Measurements from ENCODE around the gene KIAA1217. TPM values are rescaled to one million over a fixed set of nuclear protein-coding genes. Genes with fewer than 3 reads are reported as not detected.

KIAA1217 gene
- total RNA-seq, 6 experiments from 2014 or later: 10.4 to 25.5 (median 14.9) TPM

DNA sequence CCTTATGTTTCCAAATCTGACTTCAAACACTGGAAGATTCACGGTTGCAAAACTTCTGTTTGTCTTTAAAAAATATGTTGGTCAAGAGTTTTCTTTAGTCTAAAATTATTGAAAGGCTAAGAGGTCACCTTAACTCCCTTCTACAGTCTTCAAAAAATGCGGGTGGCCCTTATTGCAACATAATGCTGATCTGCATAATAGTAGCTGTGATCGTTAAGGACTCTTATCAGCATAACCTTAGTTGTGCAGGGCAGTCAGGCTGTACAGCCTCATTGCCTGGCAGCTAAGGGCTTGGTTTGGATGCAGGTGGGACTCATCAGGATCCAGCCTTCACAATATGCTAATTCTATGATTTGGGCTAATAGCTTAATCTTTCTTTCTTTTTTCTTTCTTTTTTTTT is 15.0 kb downstream of the KIAA1217 start:
- DNase-seq (no peak), ATAC-seq (no peak)
- Histone ChIP-seq H3K36me3 (no peaks in the 10 kb centered on the region), H3K27me3 (no peaks in the 10 kb centered on the region), H3K9me3 (no peaks in the 10 kb centered on the region), H3K27ac (no peak overlapping the region), H3K4me1 (no peaks in the 10 kb centered on the region), H3K4me3 (no peak overlapping the region)
- no peak for TF ChIP-seq POLR2A (IDR thresholded peaks at IDR 0.05)
- TF ChIP-seq, protein P1, sequence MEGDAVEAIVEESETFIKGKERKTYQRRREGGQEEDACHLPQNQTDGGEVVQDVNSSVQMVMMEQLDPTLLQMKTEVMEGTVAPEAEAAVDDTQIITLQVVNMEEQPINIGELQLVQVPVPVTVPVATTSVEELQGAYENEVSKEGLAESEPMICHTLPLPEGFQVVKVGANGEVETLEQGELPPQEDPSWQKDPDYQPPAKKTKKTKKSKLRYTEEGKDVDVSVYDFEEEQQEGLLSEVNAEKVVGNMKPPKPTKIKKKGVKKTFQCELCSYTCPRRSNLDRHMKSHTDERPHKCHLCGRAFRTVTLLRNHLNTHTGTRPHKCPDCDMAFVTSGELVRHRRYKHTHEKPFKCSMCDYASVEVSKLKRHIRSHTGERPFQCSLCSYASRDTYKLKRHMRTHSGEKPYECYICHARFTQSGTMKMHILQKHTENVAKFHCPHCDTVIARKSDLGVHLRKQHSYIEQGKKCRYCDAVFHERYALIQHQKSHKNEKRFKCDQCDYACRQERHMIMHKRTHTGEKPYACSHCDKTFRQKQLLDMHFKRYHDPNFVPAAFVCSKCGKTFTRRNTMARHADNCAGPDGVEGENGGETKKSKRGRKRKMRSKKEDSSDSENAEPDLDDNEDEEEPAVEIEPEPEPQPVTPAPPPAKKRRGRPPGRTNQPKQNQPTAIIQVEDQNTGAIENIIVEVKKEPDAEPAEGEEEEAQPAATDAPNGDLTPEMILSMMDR (IDR thresholded peaks at IDR 0.05): no peak
- 24% methylated on average over 3 of the region's 3 CpGs for WGBS (ENCODE audit: insufficient coverage, low coverage, low lambda C conversion rate, missing lambda C conversion rate)
- intact Hi-C loops (cut with DNase I): no loop called here

DNA sequence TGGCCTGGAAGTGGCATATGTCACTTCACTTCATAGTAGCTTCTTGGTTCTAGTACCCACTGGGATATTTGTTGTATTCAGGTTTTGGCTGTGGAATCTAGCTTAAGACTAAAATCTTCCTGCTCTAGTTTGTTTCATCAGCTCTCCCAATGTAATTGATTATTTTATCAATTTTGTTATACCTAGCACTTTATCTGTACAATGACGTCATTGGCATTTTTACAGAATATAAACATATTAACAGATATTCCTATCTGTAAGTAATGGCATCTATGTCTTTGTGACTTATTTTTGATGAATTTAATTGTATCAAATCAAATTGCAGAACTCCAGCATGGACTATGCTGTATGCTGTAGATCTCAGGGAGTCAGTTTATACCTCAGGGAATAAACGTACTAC is 19.7 kb downstream of the KIAA1217 start:
- TF ChIP-seq, protein P1 (IDR thresholded peaks at IDR 0.05): no peak
- TF ChIP-seq POLR2A (IDR thresholded peaks at IDR 0.05): no peak
- whole genome bisulfite sequencing (ENCODE audit: insufficient coverage, low coverage, low lambda C conversion rate, missing lambda C conversion rate): 73% methylated on average over 2 of the region's 2 CpGs

DNA sequence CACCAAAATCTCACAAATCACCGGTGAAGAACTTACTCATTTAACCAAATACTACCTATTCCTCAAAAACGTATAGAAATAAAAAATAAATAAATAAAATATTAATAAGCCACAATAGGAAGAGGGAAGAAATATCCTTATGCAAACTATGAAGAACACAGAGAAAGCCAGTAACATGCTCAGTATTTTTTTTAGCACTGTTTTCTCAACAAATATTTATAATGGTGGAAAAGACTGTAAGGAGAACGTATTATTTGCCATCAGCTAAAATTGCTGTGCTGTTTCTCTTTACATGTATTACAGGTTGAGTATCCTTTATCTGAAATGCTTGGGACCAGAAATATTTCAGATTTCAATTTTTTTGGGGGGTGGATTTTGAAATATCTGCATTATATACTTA is 21.0 kb downstream of the KIAA1217 start:
- ATAC-seq: no peak
- WGBS (ENCODE audit: insufficient coverage, low coverage, low lambda C conversion rate, missing lambda C conversion rate): 73% methylated on average over 3 of the region's 3 CpGs

More for the DNA sequence above, 19.7 kb downstream of the KIAA1217 start:
- Histone ChIP-seq H3K4me3 (no peak overlapping the region), H3K27ac (no peak overlapping the region), H3K4me1 (no peaks in the 10 kb centered on the region), H3K36me3 (no peaks in the 10 kb centered on the region), H3K27me3 (no peaks in the 10 kb centered on the region), H3K9me3 (no peaks in the 10 kb centered on the region)
- ATAC-seq: no peak
- intact Hi-C loops (cut with DNase I): no loop called here
- no peak for DNase-seq

DNA sequence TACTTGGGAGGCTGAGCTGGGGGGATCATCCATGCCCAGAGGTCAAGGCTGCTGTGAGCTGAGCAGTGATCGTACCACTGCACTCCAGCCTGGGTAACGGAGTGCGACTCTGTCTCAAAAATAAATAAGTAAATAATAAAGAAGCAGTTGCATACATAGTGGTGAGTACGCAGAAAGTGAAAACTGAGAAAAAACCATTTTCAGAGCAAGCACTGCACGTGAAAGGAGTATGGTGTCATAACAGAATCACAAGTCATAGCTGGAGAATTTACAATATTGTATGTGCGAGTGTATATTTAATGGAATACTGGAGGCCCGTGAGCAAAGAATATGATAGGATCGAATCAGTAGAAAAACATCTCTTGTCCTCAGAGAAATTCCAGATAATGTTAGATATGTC is 22.3 kb downstream of the KIAA1217 start:
- no peaks in the 10 kb centered on the region for H3K36me3 ChIP-seq
- TF ChIP-seq POLR2A (IDR thresholded peaks at IDR 0.05): no peak
- TF ChIP-seq, protein P1 (IDR thresholded peaks at IDR 0.05): no peak
- WGBS (ENCODE audit: insufficient coverage, low coverage, low lambda C conversion rate, missing lambda C conversion rate): 79% methylated on average over 8 of the region's 8 CpGs
- no peak overlapping the region for H3K4me3 ChIP-seq
- intact Hi-C loops (cut with DNase I): no loop called here
- DNase-seq (no peak), ATAC-seq (no peak)
- H3K9me3 ChIP-seq: no peaks in the 10 kb centered on the region
- H3K4me1 ChIP-seq: no peaks in the 10 kb centered on the region
- H3K27ac ChIP-seq: no peak overlapping the region
- H3K27me3 ChIP-seq: no peaks in the 10 kb centered on the region

More for the DNA sequence above, 21.0 kb downstream of the KIAA1217 start:
- H3K27ac ChIP-seq: no peak overlapping the region
- no peak overlapping the region for H3K4me3 ChIP-seq
- TF ChIP-seq POLR2A (IDR thresholded peaks at IDR 0.05): no peak
- TF ChIP-seq, protein P1 (IDR thresholded peaks at IDR 0.05): no peak
- DNase-seq: no peak
- H3K9me3 ChIP-seq: no peaks in the 10 kb centered on the region
- intact Hi-C loops (cut with DNase I): no loop called here
- H3K36me3 ChIP-seq: no peaks in the 10 kb centered on the region
- no peaks in the 10 kb centered on the region for H3K4me1 ChIP-seq
- H3K27me3 ChIP-seq: no peaks in the 10 kb centered on the region

DNA sequence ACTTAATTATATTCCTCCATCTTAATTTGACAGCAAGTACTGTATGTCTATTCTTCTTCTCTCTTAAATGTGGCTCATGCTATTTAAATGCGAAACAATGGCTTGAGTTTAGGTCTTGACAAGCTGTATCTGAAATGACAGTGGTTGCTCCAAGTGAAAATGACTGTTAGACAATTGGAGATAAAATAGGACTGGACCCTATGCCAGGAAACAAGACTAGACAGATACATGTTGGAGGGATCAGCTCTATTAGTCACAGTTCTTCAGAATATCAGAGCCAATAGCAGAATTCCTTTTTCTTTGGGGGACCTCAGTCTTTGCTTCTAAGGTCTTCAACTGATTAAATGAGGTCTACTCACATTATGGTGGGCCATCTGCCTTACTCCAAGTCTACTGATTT is 25.8 kb downstream of the KIAA1217 start:
- DNase-seq (no peak), ATAC-seq (no peak)
- Histone ChIP-seq H3K4me3 (no peak overlapping the region), H3K27me3 (no peaks in the 10 kb centered on the region), H3K27ac (no peak overlapping the region), H3K4me1 (no peaks in the 10 kb centered on the region), H3K36me3 (no peaks in the 10 kb centered on the region), H3K9me3 (no peaks in the 10 kb centered on the region)
- 75% methylated on average over 1 of the region's 1 CpG for WGBS (ENCODE audit: insufficient coverage, low coverage, low lambda C conversion rate, missing lambda C conversion rate)
- intact Hi-C loops (cut with DNase I): no loop called here
- TF ChIP-seq POLR2A (IDR thresholded peaks at IDR 0.05): no peak
